H9 (cell line): Measurements from ENCODE around the gene MTMR6. TPM values are rescaled to one million over a fixed set of nuclear protein-coding genes. Genes with fewer than 3 reads are reported as not detected.

ENCODE experiments used
- DNase-seq: peaks from one replicate; pipeline ENCODE4 v3.0.0-alpha.2; 2017
- H2AFZ ChIP-seq: one replicate; pipeline ENCODE4 v1.6.1; 2013; ENCODE audit warnings: mild to moderate bottlenecking, low read length, control low read depth, moderate library complexity
- H2AK5ac ChIP-seq: 2 replicates; pipeline ENCODE4 v1.6.1; 2013; ENCODE audit warnings: low read length, control low read depth, mixed read lengths; ENCODE audit not compliant: insufficient read length
- H2BK120ac ChIP-seq: one replicate; pipeline ENCODE4 v1.6.1; 2013; ENCODE audit warnings: low read depth, mild to moderate bottlenecking, low read length, control low read depth, inconsistent platforms; ENCODE audit not compliant: poor library complexity, severe bottlenecking
- H2BK12ac ChIP-seq: 2 replicates; pipeline ENCODE4 v1.6.1; 2013; ENCODE audit warnings: low read length, control low read depth, mixed read lengths, low read depth; ENCODE audit not compliant: insufficient read length
- H2BK15ac ChIP-seq: 2 replicates; pipeline ENCODE4 v1.6.1; 2013; ENCODE audit warnings: low read depth, low read length, control low read depth
- H2BK20ac ChIP-seq: one replicate; pipeline ENCODE4 v1.6.1; 2013; ENCODE audit warnings: low read depth, mild to moderate bottlenecking, low read length, control low read depth, inconsistent platforms; ENCODE audit not compliant: poor library complexity, severe bottlenecking
- H2BK5ac ChIP-seq: 2 replicates; pipeline ENCODE4 v1.6.1; 2013; ENCODE audit warnings: low read length, control low read depth, mixed read lengths; ENCODE audit not compliant: insufficient read length
- H3K14ac ChIP-seq: 2 replicates; pipeline ENCODE4 v1.6.1; 2013; ENCODE audit warnings: low read length, control low read depth; ENCODE audit not compliant: insufficient read depth
- H3K18ac ChIP-seq: 2 replicates; pipeline ENCODE4 v1.6.1; 2013; ENCODE audit warnings: low read depth, mild to moderate bottlenecking, mixed read lengths, low read length, control low read depth; ENCODE audit not compliant: insufficient read length
- H3K23ac ChIP-seq: 2 replicates; pipeline ENCODE4 v1.6.1; 2013; ENCODE audit warnings: low read length, control low read depth, mixed read lengths, low read depth; ENCODE audit not compliant: insufficient read length
- H3K23me2 ChIP-seq: 2 replicates; pipeline ENCODE4 v1.6.1; 2013; ENCODE audit warnings: low read depth, mild to moderate bottlenecking, mixed read lengths, low read length, control low read depth; ENCODE audit not compliant: insufficient read length, poor library complexity, severe bottlenecking
- H3K27ac ChIP-seq: 2 replicates; pipeline ENCODE4 v1.5.1; 2013; ENCODE audit warnings: low read length, control low read depth, mixed read lengths, low read depth; ENCODE audit not compliant: insufficient read length
- H3K27me3 ChIP-seq: 2 replicates; pipeline ENCODE4 v1.6.1; 2013; ENCODE audit warnings: low read length, control low read depth, inconsistent platforms; ENCODE audit not compliant: insufficient read depth
- H3K4ac ChIP-seq: 2 replicates; pipeline ENCODE4 v1.6.1; 2013; ENCODE audit warnings: low read depth, mild to moderate bottlenecking, control low read depth, inconsistent platforms, low read length, moderate library complexity
- H3K4me1 ChIP-seq: 2 replicates; pipeline ENCODE4 v1.6.1; 2013; ENCODE audit warnings: low read length, control low read depth, inconsistent platforms; ENCODE audit not compliant: insufficient read depth
- H3K4me2 ChIP-seq: 2 replicates; pipeline ENCODE4 v1.6.1; 2013; ENCODE audit warnings: low read length, control low read depth, mixed read lengths; ENCODE audit not compliant: insufficient read length, insufficient read depth
- H3K56ac ChIP-seq: 2 replicates; pipeline ENCODE4 v1.6.1; 2013; ENCODE audit warnings: low read depth, mild to moderate bottlenecking, mixed read lengths, low read length, control low read depth; ENCODE audit not compliant: insufficient read length
- H3K79me1 ChIP-seq: 2 replicates; pipeline ENCODE4 v1.6.1; 2013; ENCODE audit warnings: low read depth, mild to moderate bottlenecking, moderate library complexity, low read length, control low read depth, inconsistent platforms; ENCODE audit not compliant: insufficient read depth, poor library complexity, severe bottlenecking
- H3K79me2 ChIP-seq: 2 replicates; pipeline ENCODE4 v1.6.1; 2013; ENCODE audit warnings: low read length, control low read depth, inconsistent platforms; ENCODE audit not compliant: insufficient read depth
- H3K9ac ChIP-seq: 2 replicates; pipeline ENCODE4 v1.6.1; 2013; ENCODE audit warnings: low read length, control low read depth, mixed read lengths; ENCODE audit not compliant: insufficient read length; ENCODE audit errors: extremely low read depth
- H3K9me3 ChIP-seq: one replicate; pipeline ENCODE4 v1.6.1; 2013; ENCODE audit warnings: low read depth, low read length, inconsistent platforms; ENCODE audit not compliant: control insufficient read depth
- H3T11ph ChIP-seq: one replicate; pipeline ENCODE4 v1.6.1; 2013; ENCODE audit warnings: mild to moderate bottlenecking, low read length, control low read depth, inconsistent platforms
- H4K20me1 ChIP-seq: one replicate; pipeline ENCODE4 v1.6.1; 2013; ENCODE audit not compliant: control insufficient read depth, insufficient read length, insufficient read depth
- H4K5ac ChIP-seq: 2 replicates; pipeline ENCODE4 v1.6.1; 2013; ENCODE audit warnings: low read depth, mild to moderate bottlenecking, mixed read lengths, low read length, control low read depth; ENCODE audit not compliant: insufficient read length
- H4K8ac ChIP-seq: replicated peaks from 2 replicates; pipeline ENCODE4 v1.6.1; 2013; ENCODE audit warnings: low read length, control low read depth, mixed read lengths, low read depth; ENCODE audit not compliant: insufficient read length
- H4K91ac ChIP-seq: 2 replicates; pipeline ENCODE4 v1.6.1; 2013; ENCODE audit warnings: low read depth, mild to moderate bottlenecking, moderate library complexity, mixed read lengths, low read length, control low read depth; ENCODE audit not compliant: insufficient read length
- H3K27ac Mint-ChIP-seq, 3 experiments: 2 replicates in 2 of 3; 3 replicates in 1 of 3; pipeline ENCODE4 v1.8.0; 2020 to 2021; ENCODE audit warnings: mixed read lengths in 3 of 3, mild to moderate bottlenecking in 1 of 3, moderate library complexity in 1 of 3
- H3K27me3 Mint-ChIP-seq: 2 replicates; pipeline ENCODE4 v1.8.0; 2021; ENCODE audit warnings: low read depth, mild to moderate bottlenecking, moderate library complexity, mixed read lengths
- H3K36me3 Mint-ChIP-seq, 3 experiments: 2 replicates in 2 of 3; 3 replicates in 1 of 3; pipeline ENCODE4 v1.8.0; 2020 to 2021; ENCODE audit warnings: low read depth in 3 of 3, mixed read lengths in 3 of 3; ENCODE audit not compliant: insufficient read depth in 1 of 3
- H3K4me1 Mint-ChIP-seq, 2 experiments: 2 replicates each; pipeline ENCODE4 v1.8.0; 2020; ENCODE audit warnings: mixed read lengths in 2 of 2
- H3K4me3 Mint-ChIP-seq, 2 experiments: 2 replicates in 1 of 2; 3 replicates in 1 of 2; pipeline ENCODE4 v1.8.0; 2020 to 2021; ENCODE audit warnings: mild to moderate bottlenecking in 2 of 2, mixed read lengths in 2 of 2, moderate library complexity in 1 of 2
- H3K9me3 Mint-ChIP-seq, 2 experiments: 2 replicates in 1 of 2; 3 replicates in 1 of 2; pipeline ENCODE4 v1.8.0; 2020; ENCODE audit warnings: mild to moderate bottlenecking in 2 of 2, mixed read lengths in 2 of 2, moderate library complexity in 1 of 2
- WGBS: extraction: QIAGEN DNeasy Blood & Tissue Kit; methylation state at CpG from one replicate; pipeline ENCODE4 v1.1.7; 2013; ENCODE audit warnings: missing lambda C conversion rate, low lambda C conversion rate, mixed read lengths; ENCODE audit not compliant: insufficient read length; ENCODE audit errors: extremely low coverage; 5-methylcytosine and 5-hydroxymethylcytosine counted together
- total RNA-seq: library from RNA; stranded (reverse); gene quantifications from 2 replicates; pipeline ENCODE4 v1.2.1, GENCODE V29; 2021
- TF ChIP-seq, protein P1 (sequence below): fragments of 200-600 bp; sonication (generic); conservative IDR thresholded peaks from 3 replicates; pipeline ENCODE4 v1.8.0; 2021; ENCODE audit warnings: antibody characterized with exemption, mild to moderate bottlenecking

MTMR6 gene
- total RNA-seq, 1 experiment from 2014 or later, result 7.0 TPM

DNA sequence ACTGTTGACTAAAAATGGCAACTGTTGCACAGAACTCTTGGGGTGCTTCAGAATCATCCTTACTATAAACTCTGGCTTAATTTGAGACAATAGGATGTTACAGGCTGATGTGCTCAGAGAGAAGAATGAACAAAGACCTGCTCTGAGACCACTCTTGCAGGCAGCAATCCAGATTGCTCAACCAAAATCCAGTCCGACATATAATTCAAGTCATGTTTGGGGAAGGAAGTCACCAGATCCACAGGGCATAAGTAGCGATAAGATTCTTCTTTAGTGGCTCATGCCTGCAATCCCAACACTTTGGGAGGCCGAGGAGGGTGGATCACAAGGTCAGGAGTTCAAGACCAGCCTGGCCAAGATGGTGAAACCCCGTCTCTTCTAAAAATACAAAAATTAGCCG is 20.6 kb downstream of the MTMR6 start:
- H3K79me1 ChIP-seq, result no peaks in the 10 kb centered on the region
- no peaks in the 10 kb centered on the region for H3K27me3 ChIP-seq
- no peak overlapping the region for H2BK120ac ChIP-seq
- H2AFZ ChIP-seq, result no peak overlapping the region
- no peak for DNase-seq
- H3T11ph ChIP-seq, result no peak overlapping the region
- H2AK5ac ChIP-seq, result no peak overlapping the region
- H3K9ac ChIP-seq, result no peak overlapping the region
- H3K23ac ChIP-seq, result no peak overlapping the region
- no peak overlapping the region for H3K18ac ChIP-seq
- H3K79me2 ChIP-seq, result no peaks in the 10 kb centered on the region
- no peaks in the 10 kb centered on the region for H3K27me3 Mint-ChIP-seq
- no peak overlapping the region for H3K4me3 Mint-ChIP-seq
- no peak overlapping the region for H2BK20ac ChIP-seq
- H2BK15ac ChIP-seq, result no peak overlapping the region
- peaks cover 0 to 17% (median 0%) of the 10 kb centered on the region in 3 experiments; a peak in 2 of 7 replicates for H3K36me3 Mint-ChIP-seq
- H3K27ac ChIP-seq, result no peak overlapping the region
- H4K91ac ChIP-seq, result no peak overlapping the region
- H3K4me2 ChIP-seq, result no peak overlapping the region
- H3K14ac ChIP-seq, result no peak overlapping the region
- H3K56ac ChIP-seq, result no peak overlapping the region
- no peak overlapping the region for H4K8ac ChIP-seq
- no peak overlapping the region for H3K4ac ChIP-seq
- no peaks in the 10 kb centered on the region for H3K9me3 ChIP-seq
- H3K4me1 ChIP-seq, result no peaks in the 10 kb centered on the region
- H3K4me1 Mint-ChIP-seq, result peaks cover 3 to 7% of the 10 kb centered on the region in 2 experiments; a peak in 1 of 4 replicates
- H2BK5ac ChIP-seq, result no peak overlapping the region
- no peak overlapping the region for H3K27ac Mint-ChIP-seq
- H3K9me3 Mint-ChIP-seq, result no peaks in the 10 kb centered on the region
- WGBS, result no CpG with 5 or more reads among the region's 5 CpGs
- no peak overlapping the region for H2BK12ac ChIP-seq
- no peaks in the 10 kb centered on the region for H4K20me1 ChIP-seq
- H3K23me2 ChIP-seq, result no peaks in the 10 kb centered on the region
- TF ChIP-seq, protein P1, sequence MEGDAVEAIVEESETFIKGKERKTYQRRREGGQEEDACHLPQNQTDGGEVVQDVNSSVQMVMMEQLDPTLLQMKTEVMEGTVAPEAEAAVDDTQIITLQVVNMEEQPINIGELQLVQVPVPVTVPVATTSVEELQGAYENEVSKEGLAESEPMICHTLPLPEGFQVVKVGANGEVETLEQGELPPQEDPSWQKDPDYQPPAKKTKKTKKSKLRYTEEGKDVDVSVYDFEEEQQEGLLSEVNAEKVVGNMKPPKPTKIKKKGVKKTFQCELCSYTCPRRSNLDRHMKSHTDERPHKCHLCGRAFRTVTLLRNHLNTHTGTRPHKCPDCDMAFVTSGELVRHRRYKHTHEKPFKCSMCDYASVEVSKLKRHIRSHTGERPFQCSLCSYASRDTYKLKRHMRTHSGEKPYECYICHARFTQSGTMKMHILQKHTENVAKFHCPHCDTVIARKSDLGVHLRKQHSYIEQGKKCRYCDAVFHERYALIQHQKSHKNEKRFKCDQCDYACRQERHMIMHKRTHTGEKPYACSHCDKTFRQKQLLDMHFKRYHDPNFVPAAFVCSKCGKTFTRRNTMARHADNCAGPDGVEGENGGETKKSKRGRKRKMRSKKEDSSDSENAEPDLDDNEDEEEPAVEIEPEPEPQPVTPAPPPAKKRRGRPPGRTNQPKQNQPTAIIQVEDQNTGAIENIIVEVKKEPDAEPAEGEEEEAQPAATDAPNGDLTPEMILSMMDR, result no peak
- no peak overlapping the region for H4K5ac ChIP-seq
